ENCODE measurements around the gene ANKMY1.
A peak's percentile ranks its signal among the peaks of the same experiment; 100 is the strongest.

The ANKMY1 gene

DNA sequence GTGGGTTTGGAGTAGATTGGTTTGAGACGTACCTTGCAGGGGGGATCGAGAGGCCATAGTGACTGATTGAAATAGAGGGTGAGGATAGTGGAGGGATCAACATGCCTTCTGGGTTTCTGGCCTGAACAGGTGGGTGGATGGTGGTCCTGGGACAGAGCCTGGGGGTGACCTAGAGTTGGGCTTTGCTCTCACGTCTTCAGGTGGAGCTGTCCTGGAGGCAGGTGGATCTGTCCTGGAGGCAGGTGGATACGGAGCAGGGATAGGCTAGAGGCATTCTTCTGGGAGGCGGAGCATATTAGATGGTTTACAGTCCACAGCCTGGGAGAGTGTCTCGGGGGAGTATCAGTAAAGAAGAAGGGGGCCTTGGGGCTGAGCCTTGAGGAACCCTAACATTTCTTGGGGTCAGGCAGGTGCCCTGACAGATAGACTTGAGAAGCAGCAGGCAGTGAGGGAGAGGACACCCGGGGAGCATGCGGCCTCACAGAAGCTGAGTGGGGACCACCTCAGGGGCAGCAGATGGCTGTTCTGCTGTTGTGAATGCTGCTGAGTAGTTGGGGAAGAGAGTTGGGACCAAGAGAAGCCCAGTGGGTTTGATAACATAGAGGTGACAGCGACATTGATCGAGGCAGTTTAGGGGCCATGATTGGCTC is 30.3 kb upstream of the ANKMY1 start:
- no peaks in the 10 kb centered on the region for H3K9me3 Mint-ChIP-seq
- no peaks in the 10 kb centered on the region for H3K36me3 Mint-ChIP-seq
- H3K4me1 Mint-ChIP-seq: peaks cover 36% of the 10 kb centered on the region
- H3K4me3 Mint-ChIP-seq: peak overlapping the region; percentile 94
- peak overlapping the region; percentile 8 for H3K27ac Mint-ChIP-seq
- no peaks in the 10 kb centered on the region for H3K27me3 Mint-ChIP-seq

DNA sequence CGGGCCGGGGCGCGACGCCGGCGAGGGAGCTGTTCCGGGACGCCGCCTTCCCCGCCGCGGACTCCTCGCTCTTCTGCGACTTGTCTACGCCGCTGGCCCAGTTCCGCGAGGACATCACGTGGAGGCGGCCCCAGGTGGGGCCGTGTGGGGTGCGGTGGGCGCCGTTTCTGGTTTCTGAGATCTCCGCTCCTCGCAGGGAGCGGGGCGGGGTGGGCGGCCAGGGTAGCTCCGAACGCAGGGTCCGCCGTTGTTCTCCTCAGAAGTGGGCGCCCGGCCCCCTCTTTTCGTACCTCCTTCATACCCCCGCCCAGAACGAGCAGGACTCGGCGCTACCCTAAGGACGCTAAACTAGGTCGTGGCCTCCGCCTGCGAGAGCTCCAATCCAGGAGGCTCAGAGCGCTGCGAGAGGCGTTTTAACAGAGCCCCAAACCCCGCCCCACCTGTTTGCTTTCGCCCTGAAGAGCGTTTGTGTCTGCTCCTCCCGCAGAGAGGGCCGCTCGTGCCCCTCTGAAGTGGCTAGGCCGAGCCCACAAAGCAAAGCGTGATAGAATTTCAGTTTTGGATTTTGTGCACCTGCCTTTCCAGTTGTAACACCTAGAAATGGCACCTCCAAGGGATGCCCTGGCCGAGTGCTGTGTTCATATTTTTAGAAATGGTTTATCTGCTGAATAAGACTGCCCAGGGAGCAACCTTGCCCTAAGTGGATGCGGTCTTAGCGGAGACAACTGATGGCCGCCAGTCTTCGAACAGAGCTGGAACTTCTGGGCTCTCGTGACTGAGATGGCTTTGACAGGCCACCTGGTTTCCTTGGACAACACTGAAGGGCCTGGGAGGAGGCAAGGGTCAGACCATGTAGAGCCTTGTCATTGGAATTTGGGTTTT is 29.4 kb upstream of the ANKMY1 start:
- H3K9me3 Mint-ChIP-seq: no peaks in the 10 kb centered on the region
- no peaks in the 10 kb centered on the region for H3K36me3 Mint-ChIP-seq
- peak overlapping the region; percentile 94 for H3K4me3 Mint-ChIP-seq
- peaks cover 44% of the 10 kb centered on the region for H3K4me1 Mint-ChIP-seq
- no peaks in the 10 kb centered on the region for H3K27me3 Mint-ChIP-seq
- H3K27ac Mint-ChIP-seq: peak overlapping the region; percentile 84

DNA sequence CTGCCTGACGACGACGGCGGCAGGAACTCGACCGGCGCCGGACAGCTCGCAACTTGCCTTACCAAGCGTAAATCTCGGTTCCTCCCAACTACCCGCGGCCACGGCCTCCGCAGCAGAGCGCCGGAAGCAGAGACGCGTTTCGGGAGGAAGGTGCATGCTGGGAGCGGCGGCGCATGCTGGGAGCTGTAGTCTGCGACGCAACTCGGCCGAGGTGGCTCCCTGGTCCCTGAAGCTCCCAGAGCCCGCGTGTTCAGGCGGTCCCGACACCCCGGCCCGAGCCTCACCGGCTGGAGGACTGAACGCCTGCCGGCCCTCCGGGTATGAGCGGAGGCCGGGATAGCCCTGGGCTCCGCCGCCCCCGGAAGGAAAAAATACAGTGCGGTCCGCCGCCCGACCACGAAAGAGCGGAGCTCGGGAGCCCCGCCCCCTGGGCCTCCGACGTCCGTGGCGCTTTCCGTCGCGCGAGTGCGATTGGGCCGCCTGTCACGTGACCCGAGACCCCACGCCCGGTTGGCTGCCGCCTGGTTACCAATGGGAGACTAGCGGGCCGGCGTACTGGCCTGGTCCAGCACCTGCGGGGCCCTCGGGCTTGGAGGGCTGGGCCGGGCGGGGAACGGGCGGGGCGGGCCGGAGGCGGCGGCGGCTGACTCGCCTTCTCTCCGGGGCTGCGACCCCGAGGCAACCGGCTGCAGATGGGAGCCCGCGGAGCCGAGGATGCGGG is 28.6 kb upstream of the ANKMY1 start, which contains the start of gene CAPN10:
Gene CAPN10, plus strand, starts transcription at position 537 of the 721 bp plus-strand sequence. Its CDS starts 178 bp downstream, at position 715.
- H3K4me3 Mint-ChIP-seq: peak within 1 kb of the TSS; percentile 94

DNA sequence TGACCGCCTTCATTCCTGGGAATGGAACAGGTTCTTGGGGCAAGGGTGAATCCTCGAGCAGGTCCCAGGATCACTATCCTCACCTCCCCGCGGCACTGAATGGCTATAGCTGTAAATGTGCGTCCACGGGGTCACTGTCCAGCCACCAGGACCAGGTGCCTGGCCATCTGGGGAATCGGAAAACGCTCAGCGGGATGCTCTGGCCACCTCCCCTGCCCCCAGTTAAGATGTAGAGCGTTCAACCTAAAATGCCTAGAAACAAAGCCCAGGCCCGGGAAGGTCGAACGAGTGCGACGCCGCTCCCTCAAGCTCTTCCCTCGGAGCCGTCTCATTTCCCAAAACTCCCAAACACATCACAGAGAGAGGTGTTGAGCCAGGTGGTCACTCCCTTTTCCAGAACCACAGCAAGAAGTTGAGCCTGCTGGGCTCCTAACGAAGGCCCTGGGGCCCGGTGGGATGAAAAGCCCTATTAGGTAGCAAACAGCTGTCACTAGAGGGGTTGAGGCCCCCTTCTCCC is 28.0 kb upstream of the ANKMY1 start:
- H3K9me3 Mint-ChIP-seq: no peaks in the 10 kb centered on the region
- peak overlapping the region; percentile 90 for H3K27ac Mint-ChIP-seq
- no peaks in the 10 kb centered on the region for H3K27me3 Mint-ChIP-seq
- peak overlapping the region; percentile 92 for H3K4me3 Mint-ChIP-seq
- peaks cover 47% of the 10 kb centered on the region for H3K4me1 Mint-ChIP-seq
- H3K36me3 Mint-ChIP-seq: peaks cover 2% of the 10 kb centered on the region

More for the DNA sequence above, 28.6 kb upstream of the ANKMY1 start, which contains the start of gene CAPN10:
- peaks cover 47% of the 10 kb centered on the region for H3K4me1 Mint-ChIP-seq
- no peaks in the 10 kb centered on the region for H3K27me3 Mint-ChIP-seq
- no peaks in the 10 kb centered on the region for H3K9me3 Mint-ChIP-seq
- peaks cover 2% of the 10 kb centered on the region for H3K36me3 Mint-ChIP-seq
- H3K27ac Mint-ChIP-seq: peak within 1 kb of the TSS; percentile 90

DNA sequence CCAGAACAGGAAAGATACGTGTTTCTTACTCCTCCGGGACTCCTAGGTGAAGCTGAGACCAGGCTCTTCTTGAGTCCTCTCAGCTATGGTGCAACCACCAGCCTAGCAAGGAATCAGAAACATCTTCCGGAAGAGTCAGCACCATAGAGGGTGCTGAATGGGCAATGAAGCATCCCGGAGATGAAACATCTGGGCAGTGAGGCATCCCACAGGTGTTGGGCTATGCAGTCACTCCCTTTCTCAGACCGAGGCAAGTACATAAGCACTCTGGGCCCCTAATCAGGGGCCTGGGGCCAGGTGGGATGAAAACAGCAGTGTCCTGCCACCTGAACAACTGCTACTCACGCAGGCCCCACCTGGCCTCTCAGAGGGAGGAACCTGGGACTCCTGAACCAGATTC is 27.3 kb upstream of the ANKMY1 start:
- Mint-ChIP-seq H3K36me3 (peaks cover 2% of the 10 kb centered on the region), H3K9me3 (no peaks in the 10 kb centered on the region), H3K4me3 (peak overlapping the region; percentile 92), H3K27me3 (no peaks in the 10 kb centered on the region), H3K4me1 (peaks cover 52% of the 10 kb centered on the region), H3K27ac (no peak overlapping the region)

- H3K27me3 Mint-ChIP-seq: no peaks in the 10 kb centered on the region
- no peak overlapping the region for H3K27ac Mint-ChIP-seq
- peaks cover 57% of the 10 kb centered on the region for H3K4me1 Mint-ChIP-seq
- H3K4me3 Mint-ChIP-seq: peak overlapping the region; percentile 92
- peaks cover 2% of the 10 kb centered on the region for H3K36me3 Mint-ChIP-seq
- no peaks in the 10 kb centered on the region for H3K9me3 Mint-ChIP-seq
Measured at GRCh38 chr2:240584486-240585031, 26.8 kb upstream of the ANKMY1 start.

DNA sequence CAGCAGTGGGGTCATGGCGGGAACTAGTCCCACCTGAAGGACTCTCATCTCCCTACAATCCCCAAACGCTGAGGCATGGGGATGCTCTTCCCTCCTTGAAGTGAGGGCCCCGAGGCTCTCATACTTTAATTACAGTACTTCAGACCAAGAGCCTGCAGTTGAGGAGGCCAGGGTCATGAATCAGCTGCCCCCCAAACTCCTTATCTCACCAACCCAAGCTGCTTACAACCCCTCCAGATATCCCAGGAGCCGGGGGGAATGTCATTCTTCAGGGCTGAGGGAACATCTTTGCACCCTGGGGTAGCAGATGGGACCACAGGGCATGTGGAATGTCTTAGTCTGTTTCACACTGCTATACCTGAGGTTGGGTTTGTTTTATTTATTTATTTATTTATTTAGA is 26.0 kb upstream of the ANKMY1 start:
- H3K9me3 Mint-ChIP-seq: no peaks in the 10 kb centered on the region
- H3K36me3 Mint-ChIP-seq: peaks cover 2% of the 10 kb centered on the region
- H3K27ac Mint-ChIP-seq: no peak overlapping the region
- H3K4me3 Mint-ChIP-seq: no peak overlapping the region
- H3K27me3 Mint-ChIP-seq: no peaks in the 10 kb centered on the region
- peaks cover 58% of the 10 kb centered on the region for H3K4me1 Mint-ChIP-seq

DNA sequence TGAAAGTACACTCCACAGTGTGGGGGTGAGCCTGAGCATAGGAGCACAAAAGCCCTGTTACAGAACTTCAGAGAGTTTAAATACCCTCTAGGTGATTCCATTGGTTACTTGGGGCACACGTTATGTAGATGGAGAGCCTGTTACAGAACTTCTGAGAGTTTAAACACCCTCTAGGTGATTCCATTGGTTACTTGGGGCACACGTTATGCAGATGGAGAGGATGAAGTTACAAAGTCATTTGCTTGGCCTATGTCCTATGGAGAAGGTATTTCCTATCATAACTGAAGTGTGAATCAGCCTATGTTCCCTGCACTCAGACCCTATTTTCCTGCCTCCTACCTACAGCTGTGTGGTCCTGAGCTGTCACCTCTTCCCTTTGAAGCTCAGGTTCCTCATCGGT is 25.0 kb upstream of the ANKMY1 start:
- Mint-ChIP-seq H3K9me3 (no peaks in the 10 kb centered on the region), H3K27ac (no peak overlapping the region), H3K4me3 (no peak overlapping the region), H3K4me1 (peaks cover 50% of the 10 kb centered on the region), H3K36me3 (peaks cover 2% of the 10 kb centered on the region), H3K27me3 (no peaks in the 10 kb centered on the region)

- Mint-ChIP-seq H3K27ac (no peak overlapping the region), H3K36me3 (peaks cover 2% of the 10 kb centered on the region)
Measured at GRCh38 chr2:240581811-240582210, 24.0 kb upstream of the ANKMY1 start.

GRCh38 chr2:240579771-240580614 is 22.2 kb upstream of the ANKMY1 start:
- Mint-ChIP-seq H3K4me1 (peaks cover 41% of the 10 kb centered on the region), H3K36me3 (peaks cover 2% of the 10 kb centered on the region), H3K27ac (peak overlapping the region; percentile 84), H3K9me3 (no peaks in the 10 kb centered on the region), H3K4me3 (no peak overlapping the region), H3K27me3 (no peaks in the 10 kb centered on the region)

More at GRCh38 chr2:240581811-240582210, 24.0 kb upstream of the ANKMY1 start:
- Mint-ChIP-seq H3K4me3 (no peak overlapping the region), H3K27me3 (no peaks in the 10 kb centered on the region), H3K9me3 (no peaks in the 10 kb centered on the region), H3K4me1 (peaks cover 44% of the 10 kb centered on the region)

DNA sequence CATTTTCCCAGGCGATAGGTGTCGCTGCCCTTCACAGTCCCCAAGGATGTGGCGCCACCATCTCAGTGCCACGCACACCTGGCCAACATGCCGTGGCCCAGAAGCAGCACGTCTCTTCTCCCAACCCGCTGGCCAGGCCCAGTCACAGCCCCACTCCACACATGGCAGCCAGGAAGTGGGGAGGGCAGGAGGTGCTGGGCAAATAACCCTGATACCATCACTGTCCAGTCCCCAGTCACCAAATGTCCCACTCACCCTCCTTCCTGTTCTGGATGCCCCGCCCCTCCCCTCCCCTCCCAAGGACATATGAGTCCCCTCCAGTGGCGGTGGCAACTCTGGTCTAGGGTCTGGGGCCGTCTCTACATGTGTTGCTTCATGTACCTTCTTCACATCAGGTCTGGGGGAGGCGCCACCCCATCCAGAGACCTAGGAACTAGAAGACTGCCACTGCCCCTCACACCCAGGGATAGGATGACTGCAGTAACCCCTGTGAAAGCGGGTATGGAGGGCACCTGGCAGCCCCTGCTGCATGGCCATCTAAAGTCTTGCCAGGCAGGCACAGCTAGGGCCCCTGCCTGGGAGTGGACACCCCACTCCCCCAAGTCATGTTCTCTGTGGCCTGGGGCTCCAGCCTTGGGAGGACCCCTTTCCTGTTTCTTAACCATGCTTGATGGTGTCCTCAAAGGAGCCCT is 21.4 kb upstream of the ANKMY1 start:
- Mint-ChIP-seq H3K27me3 (no peaks in the 10 kb centered on the region), H3K27ac (peak overlapping the region; percentile 84), H3K36me3 (peaks cover 2% of the 10 kb centered on the region), H3K4me3 (no peak overlapping the region), H3K9me3 (no peaks in the 10 kb centered on the region), H3K4me1 (peaks cover 34% of the 10 kb centered on the region)

DNA sequence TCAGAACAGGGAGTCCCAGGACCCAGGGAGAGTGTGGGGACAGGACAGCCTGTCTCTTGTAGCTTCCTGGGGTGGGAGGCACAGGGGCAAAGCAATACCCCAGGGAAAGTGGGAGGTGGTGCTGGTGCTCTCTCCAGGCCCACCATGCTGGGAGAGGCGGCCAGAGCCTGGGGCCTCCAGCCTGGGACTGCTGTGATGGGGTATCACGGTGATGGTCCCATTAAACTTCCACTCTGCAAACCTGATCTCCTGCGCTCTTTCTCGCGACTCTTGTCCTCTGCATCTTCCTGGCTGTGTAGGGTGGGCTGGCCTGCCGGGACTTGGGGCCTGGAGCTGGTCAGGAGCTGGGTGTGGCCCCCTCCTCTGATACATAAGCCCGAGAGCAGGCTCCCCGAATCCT is 20.7 kb upstream of the ANKMY1 start:
- H3K36me3 Mint-ChIP-seq: peaks cover 2% of the 10 kb centered on the region
- H3K9me3 Mint-ChIP-seq: no peaks in the 10 kb centered on the region
- H3K27me3 Mint-ChIP-seq: no peaks in the 10 kb centered on the region
- peaks cover 32% of the 10 kb centered on the region for H3K4me1 Mint-ChIP-seq
- H3K4me3 Mint-ChIP-seq: no peak overlapping the region
- peak overlapping the region; percentile 51 for H3K27ac Mint-ChIP-seq

- H3K27me3 Mint-ChIP-seq: no peaks in the 10 kb centered on the region
- H3K9me3 Mint-ChIP-seq: no peaks in the 10 kb centered on the region
- peaks cover 2% of the 10 kb centered on the region for H3K36me3 Mint-ChIP-seq
- no peak overlapping the region for H3K4me3 Mint-ChIP-seq
- H3K27ac Mint-ChIP-seq: peak overlapping the region; percentile 51
- peaks cover 29% of the 10 kb centered on the region for H3K4me1 Mint-ChIP-seq
Measured at GRCh38 chr2:240578110-240578450, 20.3 kb upstream of the ANKMY1 start.
